Dedifferentiated amniotic fluid mesenchymal stem cell (primary cell): ENCODE results near the gene USP15.
A peak's percentile ranks its signal among the peaks of the same experiment; 100 is the strongest.

Experiments
- DNase-seq: peaks from one replicate; pipeline ENCODE4 v3.0.0-alpha.2; 2016; ENCODE audit errors: extremely low spot score

The USP15 gene

GRCh38 chr12:62256408-62257096 lies 3.7 kb upstream of the USP15 start:
- no peak for DNase-seq

GRCh38 chr12:62258231-62258630 lies 2.0 kb upstream of the USP15 start:
- DNase-seq, result no peak

DNA sequence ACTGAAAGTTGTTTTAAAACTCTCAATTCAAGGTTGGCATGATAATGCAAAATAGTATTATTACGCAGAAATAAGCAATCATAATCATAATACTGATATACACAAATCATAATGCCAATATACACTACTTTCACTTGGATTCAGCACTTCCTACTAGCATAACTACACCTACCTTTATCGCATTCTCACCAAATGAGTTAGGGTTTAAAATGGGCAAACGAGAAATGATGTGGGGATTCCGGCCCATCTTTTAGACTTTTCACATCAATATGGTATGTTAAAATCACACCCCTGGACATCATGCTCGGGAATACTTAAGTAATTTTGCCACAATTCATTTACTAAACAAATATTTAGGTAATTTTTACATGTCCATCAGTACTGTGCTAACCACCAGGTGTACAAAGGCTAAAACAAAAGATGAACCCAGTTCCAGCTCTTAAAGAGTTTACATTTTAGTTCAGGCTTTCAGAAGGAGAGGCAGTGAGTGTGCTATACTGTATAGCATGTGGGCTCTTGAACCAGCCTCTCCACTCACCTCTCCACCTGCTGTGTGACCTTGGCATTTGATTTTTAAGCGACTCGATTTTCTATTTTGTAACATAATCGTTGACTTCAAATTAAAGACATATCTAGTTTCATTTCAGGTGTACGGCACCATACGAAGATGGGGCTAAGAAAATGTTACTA lies 1.1 kb upstream of the USP15 start:
- DNase-seq, result no peak

DNA sequence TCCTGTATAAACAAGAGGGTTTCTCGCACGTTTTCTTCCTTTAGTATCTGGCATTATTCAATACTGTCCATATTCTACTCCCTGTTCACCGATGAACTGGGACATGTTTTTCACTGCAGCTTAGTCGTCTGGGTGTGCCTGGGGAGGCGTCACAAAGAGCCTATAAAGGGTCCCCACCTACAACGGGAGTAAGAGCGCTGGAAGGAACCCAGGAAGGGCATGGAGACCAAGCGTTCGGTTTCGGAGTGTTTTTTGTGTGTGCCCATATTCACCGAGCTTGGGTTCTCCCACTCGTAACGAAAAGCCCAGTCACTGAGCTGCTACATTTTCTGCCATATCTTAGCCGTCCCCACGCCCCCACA lies 592 bp upstream of the USP15 start:
- no peak for DNase-seq

- peak; percentile 22 for DNase-seq
Measured at GRCh38 chr12:62260733-62261683, 804 bp downstream of the USP15 start.

- DNase-seq, result no peak
Measured at GRCh38 chr12:62261876-62262517, 1.8 kb downstream of the USP15 start.

DNA sequence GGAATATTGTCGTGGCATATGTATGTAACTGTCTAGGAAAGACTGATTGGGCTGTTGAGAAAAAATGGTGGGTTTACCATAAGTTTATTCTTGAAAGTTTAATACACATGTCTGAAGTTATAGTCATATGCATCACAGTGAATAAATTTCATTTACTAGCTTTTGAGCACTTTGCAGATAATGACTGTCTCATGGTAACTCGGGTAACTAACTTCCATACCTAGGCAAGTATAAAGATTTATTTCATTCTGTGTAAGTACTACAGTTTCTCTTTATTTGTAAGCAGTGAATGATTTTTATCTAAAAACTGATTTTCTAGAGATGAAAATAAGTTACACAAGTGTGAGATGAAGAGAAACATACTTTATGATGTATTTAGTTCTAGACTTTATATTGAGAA lies 3.0 kb downstream of the USP15 start:
- DNase-seq, result no peak

DNA sequence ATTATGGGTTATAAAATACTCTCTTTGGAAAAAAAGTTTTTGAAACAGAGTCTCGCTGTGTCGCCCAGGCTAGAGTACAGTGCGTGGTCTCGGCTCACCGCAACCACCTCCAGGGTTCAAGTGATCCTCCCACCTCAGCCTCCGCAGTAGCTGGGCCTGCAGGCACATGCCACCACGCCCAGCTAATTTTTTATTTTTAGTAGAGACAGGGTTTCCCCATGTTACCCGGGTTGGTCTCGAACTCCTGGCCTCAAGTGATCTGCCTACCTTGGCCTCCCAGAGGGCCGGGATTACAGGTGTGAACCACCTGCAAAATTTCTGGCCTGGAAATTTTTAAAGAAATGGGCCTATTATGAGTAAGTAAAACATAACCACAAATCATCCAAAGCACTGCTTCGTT lies 3.8 kb downstream of the USP15 start:
- no peak for DNase-seq

- DNase-seq, result no peak
Measured at GRCh38 chr12:62264706-62265105, 4.5 kb downstream of the USP15 start.

DNA sequence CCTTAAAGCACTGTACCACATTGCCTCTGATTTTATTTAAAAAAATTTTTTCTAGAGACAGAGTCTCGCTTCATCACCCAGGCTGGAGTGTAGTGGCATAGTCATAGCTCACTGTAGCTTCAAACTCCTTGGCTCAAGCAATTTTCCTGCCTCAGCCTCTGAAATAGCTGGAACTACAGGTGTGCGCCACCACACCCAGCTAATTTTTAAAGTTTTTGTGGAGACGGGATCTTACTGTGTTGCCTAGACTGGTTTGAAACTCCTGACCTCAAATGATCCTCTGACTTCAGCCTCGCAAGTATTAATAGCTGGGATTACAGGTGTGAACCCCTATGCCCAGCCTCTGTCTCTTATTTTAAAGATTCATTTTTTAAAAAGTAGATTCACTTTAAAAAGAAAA lies 5.3 kb downstream of the USP15 start:
- DNase-seq, result no peak

- DNase-seq, result no peak
Measured at GRCh38 chr12:62267026-62267425, 6.8 kb downstream of the USP15 start.

- no peak for DNase-seq
Measured at GRCh38 chr12:62267480-62267879, 7.3 kb downstream of the USP15 start.

GRCh38 chr12:62268956-62269355 lies 8.8 kb downstream of the USP15 start:
- DNase-seq, result no peak

DNA sequence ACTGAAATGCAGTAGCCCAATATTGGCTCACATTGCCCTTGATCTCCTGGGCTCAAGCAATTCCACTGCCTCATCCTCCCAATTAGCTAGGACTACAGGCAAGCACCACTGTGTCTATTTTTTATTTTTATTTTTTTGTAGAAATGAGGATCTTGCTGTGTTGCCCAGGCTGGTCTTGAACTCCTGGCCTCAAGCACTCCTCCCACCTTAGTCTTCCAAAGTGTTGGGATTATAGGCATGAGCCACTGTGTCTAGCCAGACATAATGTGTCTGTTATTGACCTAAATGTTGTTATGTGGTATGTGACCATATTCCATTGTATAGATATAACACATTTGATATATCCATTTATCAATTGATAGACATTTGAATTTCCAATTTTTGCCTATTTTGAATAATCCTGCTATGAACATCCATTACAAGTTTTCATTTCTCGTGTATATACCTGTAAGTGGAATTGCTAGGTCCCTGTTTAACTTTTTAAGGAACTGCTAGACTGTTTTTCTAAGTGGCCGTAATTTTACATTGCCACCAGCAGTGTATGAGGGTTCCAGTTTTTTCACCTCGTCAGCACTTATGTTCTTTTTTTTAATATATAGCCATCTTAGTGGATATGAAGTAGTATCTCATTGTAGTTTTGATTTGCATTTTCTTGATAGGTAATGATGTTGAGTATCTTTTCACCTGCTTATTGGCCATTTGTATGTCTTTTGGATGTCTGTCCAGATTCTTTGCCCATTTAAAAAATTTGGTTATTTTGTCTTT lies 9.4 kb downstream of the USP15 start:
- no peak for DNase-seq

DNA sequence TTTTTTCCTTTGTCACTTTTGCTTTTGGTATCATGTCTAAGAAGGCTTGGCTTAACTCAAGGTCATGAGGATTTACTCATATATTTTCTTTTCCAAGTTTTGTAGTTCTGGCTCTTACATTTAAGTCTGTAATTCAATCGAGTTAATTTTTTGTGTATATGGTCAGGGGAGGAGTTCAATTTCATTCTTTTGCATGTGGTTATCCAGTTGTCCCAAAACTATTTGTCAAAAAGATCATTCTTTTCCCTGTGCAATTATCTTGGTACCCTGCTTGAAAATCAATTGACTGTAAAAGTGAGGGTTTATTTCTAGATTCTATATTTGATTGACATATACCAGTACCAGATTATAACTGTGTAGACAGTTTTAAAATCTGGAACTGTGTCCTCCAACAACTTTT lies 10.2 kb downstream of the USP15 start:
- no peak for DNase-seq

GRCh38 chr12:62270872-62271271 lies 10.7 kb downstream of the USP15 start:
- no peak for DNase-seq

GRCh38 chr12:62272936-62273552 lies 12.8 kb downstream of the USP15 start:
- no peak for DNase-seq

DNA sequence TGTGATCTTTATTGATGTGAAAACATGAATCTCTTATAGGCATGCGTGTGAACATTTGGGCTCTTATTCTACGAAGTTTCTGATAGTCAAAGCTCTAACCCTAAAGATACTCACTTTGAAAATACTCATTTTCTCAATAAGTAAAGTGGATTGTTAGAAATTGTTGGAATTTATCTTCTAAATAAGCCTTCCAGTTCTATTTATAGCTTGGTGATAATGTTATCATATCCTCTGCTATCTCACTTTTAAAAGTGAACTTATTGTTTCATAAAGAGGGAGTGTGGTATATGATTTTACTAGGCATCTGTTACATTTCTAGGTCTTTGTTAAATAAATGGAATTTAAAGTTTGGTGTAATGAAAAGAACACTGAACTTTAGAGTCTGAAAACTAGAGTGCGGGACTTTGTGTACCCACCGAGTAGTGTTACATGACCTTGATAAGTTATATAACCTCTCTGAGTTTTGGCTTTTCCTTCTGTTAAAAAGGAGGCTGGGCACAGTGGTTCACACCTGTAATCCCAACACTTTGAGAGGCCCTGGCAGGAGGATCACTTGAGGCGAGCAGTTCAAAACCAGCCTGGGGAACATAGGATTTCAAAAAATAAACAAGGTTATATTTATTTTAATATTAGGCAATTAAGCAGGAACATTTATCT lies 13.6 kb downstream of the USP15 start:
- DNase-seq, result no peak

GRCh38 chr12:62278022-62278421 lies 17.8 kb downstream of the USP15 start:
- DNase-seq, result no peak

GRCh38 chr12:62279058-62279457 lies 18.9 kb downstream of the USP15 start:
- no peak for DNase-seq
